HK-2 (cell line): ENCODE measurements around the gene THG1L.
"Not testable (repeated sequence)": the region's sequence is repeated elsewhere in the genome, so short reads cannot be mapped to it uniquely, and the experiment has no call there.

ENCODE experiments used
- DNase-seq: peaks from one replicate; pipeline ENCODE4 v3.0.0-alpha.2; 2018; ENCODE audit not compliant: unreplicated experiment

The THG1L gene

DNA sequence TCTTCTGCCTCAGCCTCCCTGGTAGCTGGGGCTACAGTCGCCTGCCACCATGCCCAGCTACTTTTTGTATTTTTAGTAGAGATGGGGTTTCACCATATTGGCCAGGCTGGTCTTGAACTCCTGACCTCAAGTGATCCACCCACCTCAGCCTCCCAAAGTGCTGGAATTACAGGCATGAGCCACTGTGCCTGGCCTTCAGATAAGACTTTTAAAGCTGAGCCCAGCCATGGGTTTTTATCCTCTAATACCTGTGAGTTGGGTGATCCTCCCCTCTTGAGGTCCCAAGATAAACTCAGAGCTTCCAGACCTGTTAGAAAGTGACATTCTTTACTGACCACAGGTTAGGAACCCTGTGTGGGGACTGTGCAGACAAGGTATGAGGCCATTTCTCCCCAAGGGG lies 3.4 kb upstream of the THG1L start:
- not testable (repeated sequence) for DNase-seq

DNA sequence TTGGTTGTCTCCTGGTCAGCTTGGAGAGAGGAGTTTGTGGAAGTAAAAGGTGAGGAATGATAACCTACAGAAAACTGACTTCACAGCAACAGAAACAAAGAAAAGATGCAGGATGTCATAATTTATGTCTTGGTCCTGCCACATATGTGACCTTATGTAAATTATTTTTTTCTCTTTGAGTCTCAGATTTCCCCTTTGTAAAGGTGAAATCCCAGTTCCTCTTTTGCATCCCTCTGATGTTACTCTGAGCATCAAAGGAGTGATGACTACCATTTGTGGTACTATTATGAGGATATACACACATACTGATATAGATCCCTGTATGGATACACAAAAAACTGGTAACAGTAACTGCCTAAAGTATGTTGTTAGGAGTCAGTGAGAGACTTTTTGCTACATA lies 1.4 kb upstream of the THG1L start:
- DNase-seq: no peak

DNA sequence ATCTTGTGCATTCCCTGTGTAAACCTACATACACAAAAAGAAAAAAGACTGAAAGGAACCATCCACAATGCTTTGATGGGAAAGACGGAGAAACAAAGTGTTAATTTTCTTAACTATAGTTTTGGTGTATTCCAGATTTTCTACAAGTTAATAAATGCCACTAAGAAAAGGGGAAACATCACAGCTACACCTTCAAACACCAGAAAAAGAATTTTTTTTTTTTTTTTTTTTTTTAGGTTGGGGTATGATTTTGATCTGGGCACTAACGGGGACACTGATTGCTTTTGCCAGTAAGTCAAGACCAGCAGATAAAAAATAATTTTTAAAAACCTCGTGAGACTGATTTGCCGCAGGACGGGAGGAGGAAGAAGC lies 334 bp upstream of the THG1L start:
- DNase-seq: no peak

DNA sequence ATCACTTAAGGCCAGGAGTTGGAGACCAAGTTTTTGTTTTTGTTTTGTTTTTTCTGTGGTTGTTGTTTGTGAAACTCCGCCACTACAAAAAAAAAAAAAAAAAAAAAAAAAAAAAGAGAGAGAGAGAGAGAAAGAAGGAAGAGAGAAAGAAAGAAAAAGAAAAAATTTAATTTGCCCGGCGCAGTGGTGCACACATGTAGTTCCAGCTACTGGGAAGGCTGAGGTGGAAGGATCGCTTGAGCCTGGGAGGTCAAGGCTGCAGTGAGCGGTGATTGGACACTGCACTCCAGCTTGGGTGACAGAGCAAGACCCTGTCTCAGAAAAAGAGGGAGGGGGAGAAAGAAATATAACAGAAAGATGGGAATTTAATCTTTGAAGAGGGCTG lies 902 bp downstream of the THG1L start:
- no peak for DNase-seq

DNA sequence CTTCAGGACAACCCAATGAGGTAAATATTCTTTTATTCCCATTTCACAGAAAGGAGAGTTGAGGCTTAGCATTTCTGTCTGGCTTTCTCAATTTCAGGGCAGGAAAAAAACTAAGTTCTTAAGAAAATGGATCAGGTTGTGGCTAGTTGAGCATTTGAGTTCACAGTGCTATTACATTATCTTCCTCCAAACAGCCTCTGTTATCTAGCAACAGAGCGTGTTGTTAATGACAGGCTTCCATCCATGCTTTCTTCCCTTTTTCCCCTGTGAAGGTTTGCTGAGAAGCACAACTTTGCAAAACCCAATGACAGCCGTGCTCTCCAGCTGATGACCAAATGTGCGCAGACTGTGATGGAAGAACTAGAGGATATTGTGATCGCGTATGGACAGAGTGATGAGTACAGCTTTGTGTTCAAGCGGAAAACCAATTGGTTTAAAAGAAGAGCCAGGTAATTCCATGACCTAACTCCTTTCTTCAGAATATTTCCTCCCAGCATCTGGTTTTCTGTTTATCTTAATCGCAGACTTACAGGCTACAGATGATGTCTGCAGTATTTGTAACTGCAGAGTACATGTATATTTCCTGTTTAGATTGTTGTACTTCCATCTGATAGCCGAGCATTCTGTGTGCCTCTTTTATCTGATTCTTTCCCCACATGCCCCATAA lies 1.5 kb downstream of the THG1L start:
- no peak for DNase-seq

DNA sequence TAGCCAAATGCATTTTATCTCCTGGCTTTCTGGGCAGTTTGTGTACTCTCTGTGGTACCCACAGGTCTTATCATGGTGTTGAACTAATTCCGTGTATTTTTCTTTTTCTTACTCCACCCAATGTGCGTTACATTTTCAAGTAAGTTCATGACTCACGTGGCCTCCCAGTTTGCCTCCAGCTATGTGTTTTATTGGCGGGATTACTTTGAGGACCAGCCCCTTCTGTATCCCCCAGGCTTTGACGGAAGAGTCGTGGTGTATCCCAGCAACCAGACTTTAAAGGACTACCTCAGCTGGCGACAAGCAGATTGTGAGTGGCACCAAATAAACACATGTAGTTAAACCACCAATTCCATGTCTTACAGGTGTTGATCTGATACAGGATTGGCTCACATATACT lies 3.2 kb downstream of the THG1L start:
- no peak for DNase-seq

DNA sequence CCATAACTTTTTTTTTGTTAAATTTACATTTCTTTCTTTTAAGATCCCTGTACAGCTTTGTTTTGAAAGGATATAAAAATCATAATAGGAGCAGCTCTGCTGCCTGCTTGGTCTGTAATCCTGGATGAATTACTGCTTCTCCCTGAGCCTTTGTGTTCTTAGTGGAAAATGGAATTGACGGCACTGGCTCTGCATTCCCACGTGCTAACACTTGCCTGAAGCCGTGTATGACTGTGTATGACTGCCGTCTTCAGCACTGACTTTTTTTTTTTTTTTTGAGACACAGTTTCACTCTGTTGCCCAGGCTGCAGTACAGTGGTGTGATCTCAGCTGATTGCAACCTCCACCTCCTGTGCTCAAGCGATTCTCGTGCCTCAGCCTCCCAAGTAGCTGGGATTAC lies 4.8 kb downstream of the THG1L start:
- no peak for DNase-seq

DNA sequence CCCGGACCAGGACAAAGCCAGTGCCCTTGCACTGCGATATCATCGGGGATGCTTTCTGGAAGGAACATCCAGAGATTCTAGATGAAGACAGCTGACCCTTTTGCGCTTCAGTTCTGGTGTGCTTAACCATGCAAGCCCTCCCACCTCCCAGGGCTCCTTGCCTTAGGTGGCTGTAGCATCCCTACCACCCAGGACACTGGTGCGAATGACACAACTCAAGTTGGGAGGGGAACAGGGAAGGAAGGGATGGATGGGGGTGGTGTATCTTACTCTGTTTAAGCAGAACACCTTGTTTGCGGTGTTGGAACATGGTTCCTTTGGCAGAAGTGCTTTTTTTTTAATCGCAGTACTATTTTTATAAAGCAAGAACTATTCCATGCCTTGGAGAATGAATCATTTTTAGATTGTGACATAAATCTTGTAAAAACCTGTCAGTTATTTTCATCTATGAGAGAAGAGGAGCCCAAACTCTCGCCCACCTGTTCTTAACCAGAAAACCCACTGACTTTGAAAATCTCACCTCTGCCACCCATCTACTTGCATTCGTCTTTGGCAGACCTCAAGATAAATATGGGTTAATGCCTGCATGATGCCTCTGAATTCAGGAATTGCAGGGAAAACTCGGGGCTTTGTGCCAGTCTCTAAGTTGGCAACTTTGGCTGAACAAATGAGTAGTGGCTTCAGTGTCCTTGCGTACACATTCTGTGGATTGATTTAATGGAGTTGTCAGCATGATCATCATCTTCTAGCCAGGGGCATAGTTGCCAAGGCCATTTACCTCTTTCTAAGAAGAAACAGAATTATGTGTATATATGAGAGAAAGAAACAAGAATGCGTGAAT lies 8.4 kb downstream of the THG1L start:
- DNase-seq: no peak

DNA sequence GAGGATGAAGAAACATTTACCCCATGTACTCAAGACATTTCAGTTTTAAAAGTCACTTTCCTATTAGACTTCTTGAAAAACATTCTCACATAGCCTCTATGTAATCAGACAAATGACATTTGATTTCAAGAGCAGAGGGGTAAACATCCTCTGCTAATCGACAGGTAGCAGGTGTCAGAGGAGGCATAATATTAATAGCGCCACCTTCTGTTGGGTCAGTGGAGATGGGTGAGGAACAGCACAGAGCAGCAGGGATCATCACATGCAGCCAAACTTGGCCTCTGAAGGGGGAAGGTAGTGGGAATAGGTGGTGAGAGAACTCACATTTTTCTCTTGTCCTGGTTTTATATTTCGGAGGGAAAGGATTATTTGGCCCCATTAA lies 9.0 kb downstream of the THG1L start:
- DNase-seq: no peak

DNA sequence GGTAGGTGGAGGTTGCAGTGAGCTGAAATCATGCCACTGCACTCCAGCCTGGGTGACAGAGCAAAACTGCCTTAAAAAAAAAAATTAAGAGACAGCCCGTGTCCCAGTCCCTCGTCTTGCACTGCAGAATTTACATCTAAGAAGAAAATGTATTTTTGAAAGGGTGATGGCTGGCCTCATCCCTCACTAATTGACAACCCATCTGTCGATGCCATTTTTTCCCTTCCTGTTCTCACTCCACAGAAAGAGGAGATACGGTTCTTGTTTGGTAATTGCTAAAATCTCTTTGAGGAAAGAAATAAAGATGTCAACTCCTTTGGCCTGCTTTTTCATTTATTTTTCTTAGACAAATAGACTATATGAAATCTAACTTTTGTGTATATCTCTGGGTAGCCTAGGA lies 9.9 kb downstream of the THG1L start:
- no peak for DNase-seq

DNA sequence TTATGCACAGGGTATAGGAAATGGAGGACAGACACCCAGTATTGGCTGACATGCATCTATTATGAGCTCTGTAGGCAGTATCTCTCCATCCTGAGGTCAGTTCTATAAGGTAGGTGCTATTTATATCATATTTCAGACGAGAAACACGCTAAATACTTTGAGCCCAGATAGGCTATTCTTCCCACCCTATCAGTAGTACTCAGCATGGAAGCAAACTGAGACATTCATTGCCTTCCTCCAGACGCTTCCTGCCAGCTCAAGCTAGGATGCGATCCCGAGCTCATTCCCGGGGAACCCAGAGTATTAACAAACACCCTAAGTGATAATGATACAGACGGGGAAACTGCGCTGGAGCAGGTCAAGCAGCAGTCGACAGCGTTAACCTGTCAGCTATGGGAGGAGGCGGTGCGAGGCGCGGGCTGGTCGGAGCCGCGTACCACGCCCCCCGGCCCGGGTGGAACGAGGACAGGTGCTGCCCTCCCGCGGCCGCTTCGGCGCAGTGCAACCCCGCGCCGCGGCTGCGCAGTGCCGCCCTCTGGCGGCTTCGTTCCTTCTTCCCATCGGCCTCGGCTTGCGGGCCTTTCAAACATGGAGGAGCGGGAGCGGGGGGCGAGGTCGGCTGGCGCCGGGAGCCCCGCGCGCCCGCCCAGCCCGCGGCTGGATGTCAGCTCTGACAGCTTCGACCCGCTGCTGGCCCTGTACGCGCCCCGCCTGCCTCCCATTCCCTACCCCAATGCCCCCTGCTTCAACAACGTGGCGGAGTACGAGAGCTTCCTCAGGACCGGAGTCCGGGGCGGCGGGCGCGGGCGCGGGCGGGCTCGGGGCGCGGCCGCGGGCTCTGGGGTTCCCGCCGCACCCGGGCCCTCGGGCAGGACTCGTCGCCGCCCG lies 12.2 kb downstream of the THG1L start, which contains the start of gene LSM11:
LSM11 (plus strand) TSS at position 550 of the 888 bp plus-strand sequence; CDS start at position 589, 39 bp downstream.
- peak; percentile 86 for DNase-seq

DNA sequence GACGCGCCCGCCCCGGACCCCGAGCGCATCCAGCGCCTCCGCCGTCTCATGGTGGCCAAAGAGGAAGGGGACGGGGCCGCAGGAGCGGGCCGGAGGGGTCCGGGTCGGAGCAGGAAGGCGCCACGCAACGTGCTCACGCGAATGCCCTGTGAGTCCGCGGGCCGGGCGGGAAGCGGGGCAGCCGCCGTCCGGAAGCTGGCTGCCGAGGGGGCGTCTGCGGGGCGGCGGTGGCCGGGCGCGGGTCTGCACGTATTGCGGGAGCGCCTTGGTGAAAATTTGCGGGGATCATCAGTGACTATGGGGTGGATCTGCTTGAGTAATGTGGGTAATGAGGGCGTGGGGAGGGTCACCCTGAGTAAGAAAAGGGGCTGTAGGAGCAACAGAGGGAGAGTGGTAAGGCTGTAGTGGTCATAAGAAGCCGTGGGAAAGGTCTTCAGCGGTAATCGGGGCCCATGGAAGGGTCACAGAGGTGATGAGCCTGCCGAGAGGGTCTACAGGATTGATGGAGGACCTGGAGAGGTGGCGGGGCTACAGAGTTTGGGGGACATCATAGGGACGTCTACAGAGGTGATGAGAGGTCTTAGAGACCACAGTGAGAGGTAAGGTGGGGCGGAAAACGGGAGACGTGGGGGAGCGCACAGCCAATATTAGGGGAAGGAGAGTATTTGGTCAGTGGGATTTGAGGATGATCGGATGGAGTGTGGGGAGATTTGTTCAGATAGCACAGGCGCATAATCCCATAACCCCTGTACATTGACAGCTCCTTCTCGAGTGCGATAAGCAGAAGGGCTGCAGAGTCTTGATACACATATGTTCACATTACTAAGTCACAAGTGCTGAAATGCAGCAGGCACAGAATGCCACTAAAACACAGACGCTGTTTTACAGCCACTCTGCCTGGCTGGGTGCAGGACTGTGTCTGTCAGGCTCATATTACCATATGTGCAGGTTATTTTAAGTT lies 13.1 kb downstream of the THG1L start:
- DNase-seq: no peak

DNA sequence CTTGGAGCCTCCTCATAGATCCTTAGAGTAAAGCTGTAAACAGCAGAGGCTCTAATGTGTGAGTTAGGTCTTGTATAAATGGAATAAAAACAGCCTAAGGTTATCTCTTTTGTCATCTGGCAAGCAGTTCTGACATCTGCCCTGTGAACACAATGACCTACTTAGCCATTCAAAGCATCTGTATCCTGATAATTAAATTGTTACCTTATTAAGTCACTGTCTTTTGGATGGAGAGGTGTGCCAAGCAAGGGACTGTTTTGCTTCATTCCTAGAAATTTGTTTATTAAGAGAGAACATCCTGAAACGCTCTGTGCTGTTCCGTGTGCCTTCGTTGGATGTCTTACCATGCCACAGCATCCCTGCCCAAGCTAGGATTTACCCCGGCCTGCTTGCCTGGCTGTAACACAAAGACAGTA lies 13.8 kb downstream of the THG1L start:
- no peak for DNase-seq

DNA sequence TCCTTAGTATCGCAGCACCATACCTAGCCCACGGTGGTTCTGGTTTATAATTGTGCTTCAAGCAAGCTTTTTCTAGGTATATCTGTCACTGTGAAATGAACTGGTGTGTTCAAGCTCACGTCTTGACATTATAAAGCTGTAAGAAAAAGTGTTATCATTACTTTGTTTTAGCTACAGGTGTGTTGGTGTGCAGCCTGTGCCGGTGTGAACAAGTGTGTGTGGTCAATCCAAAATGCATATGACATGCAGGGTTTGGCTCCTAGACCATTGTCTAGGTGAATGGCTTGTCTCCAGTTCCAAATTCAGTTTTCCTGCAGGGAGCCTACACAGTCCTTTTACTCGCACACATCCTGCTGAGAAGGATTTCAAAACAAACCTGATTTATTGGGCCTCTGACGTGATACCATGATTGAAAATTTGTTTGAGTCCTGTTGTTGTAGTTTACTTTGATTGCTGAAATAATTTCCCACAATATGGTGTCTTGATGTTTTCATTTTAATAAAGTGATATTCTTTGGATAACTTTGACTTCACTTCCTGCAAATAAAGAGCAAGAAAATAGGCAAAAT lies 16.0 kb downstream of the THG1L start:
- DNase-seq: no peak

DNA sequence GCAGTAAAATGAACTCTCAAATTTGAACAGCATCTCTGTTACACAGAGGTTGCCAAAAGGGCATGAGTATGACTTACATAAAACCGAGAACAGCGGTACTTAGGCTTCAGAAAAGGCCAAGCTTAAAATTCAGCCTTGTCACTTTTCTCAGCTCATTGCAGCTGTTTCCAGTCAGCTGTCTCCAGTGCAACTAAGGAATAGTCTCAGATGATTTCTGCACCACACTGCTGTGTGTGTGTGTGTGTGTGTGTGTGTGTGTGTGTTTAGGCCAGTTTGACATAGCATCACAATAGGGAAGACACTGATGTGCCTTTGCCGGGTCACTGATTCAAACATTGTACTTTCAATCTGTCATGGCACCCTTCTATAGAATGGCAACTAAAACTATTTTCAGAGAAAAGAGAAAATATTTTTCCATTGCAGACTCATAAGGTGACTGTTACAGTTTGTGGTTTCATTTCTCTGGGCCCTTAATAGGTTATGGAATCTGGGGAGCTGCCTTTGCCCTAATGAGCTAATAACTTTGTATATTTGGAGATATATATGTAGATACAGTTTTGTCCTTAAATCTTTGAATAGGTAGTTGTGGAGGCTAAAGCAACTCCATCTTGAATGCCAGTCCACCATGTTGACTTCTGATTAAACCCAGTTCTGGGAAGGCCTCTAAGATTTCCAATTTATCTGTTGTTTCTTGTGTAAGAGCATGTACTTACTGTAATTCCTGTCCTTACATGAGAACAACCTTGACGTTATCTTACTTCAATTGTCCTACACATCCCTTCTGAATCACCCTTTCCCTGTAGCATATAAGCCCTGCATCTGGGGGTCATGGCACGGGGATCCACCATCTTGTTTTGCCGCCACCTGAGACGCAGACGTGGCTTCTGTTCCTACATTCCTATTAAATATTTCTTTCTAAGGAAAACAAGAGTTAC lies 16.8 kb downstream of the THG1L start:
- DNase-seq: no peak

DNA sequence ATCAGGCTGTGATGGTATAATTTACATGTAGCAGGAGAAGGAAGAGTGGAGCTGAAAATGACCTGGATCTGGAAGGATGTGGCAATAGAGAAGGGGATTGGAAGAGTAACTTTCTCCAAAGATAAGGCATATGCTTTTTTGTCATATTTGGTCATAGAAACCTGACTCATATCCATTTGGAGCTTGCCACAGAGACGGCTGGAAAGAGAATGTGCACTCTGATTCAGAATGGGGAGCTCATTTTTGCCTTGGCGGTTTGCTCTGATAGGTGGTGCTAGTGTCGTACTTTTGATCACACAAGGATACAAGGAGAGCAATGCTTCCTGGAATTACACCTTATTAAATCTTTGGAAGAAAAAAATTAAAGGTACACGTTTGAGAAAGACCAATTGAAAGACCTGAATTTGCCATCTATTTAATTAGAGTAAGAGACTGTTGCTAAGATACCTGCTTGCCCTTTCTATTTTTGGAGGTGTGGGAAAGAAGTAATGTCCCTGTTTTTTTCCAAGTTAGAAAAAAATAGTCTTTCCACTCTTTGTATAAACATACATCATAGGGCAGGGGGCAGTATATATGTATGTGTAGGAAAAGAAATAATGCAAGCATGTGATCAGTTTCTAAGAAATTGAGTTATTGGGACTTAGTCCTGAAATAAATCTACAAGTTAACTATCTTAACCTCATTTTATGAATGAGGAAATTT lies 17.7 kb downstream of the THG1L start:
- no peak for DNase-seq

DNA sequence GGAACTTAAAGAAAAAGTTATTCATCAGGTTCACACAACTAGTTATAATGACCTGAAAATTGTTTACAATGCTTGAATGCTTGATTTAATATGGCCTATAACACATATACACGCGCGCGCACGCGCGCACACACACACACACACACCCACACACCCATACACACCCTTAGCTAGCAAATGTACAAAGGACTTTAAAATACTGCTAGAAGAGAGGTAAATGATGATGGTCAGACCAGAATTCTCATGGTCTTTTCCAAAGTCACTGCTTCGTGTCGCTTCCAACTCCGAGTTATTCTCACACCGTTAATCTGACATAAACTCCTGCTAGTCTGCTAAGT lies 18.2 kb downstream of the THG1L start:
- no peak for DNase-seq

DNA sequence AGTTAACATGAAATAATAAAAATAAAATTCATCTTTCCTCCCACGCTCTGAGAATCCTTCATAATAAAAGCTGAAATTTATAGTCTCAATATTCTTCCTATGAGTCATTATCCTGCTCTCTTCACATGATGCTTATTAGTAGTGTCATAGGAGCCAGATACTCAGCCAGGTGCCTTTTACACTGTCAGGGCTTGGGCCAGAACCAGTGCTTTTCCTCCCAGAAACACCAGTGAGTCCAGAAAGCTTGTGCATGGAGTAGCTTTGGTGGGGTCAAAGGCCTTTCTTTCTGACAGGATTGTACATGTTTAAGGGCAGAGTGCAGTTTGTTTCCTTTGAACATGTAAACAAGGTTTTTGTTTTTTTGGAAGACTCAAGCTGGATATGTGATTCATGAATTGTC lies 19.1 kb downstream of the THG1L start:
- no peak for DNase-seq

DNA sequence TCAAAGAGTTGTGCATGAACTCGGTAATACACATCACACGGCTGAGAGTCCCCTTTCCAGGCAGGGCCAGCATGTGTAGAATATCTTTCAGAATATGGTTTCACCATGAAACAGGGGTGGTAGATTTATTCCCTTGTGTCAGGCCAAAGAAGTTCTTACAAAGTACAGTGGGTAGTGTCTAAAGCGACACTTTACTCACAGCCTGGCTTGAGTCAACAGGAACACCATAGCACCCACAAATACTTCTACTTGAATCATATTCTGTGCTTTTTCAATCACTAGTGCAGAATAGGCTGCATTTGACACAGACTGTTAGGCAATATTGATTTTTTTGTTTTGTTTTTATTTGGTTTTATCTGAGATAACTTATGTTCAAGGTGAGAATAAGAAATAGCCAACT lies 24.9 kb downstream of the THG1L start:
- no peak for DNase-seq
